ENCODE measurements around the gene NDUFS4.
"Not testable (repeated sequence)": the region's sequence is repeated elsewhere in the genome, so short reads cannot be mapped to it uniquely, and the experiment has no call there.

The NDUFS4 gene

DNA sequence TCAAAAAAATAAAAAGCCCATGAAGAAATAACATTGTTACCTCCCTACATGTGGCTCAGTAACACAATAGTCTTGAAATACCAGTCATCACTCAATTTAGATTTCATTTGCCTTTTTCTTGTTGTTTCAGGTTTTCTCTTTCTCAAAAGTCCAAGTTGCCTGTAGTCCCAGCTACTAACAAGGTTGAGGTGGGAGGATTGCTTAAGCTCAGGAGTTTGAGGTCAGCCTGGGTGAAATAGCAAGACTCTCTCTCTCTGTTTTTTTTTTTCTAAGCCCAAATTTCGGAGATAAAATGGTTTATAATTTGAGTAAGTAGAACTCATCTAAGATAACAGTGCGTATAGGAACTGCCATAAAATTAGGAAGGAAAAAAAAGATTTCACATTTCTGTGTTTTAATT is 17.5 kb upstream of the NDUFS4 start:
- DNase-seq (ENCODE audit: low read depth, low spot score) = no peak
- no peak overlapping the region for H3K4me3 ChIP-seq (ENCODE audit: low read depth, low read length)
- TF ChIP-seq, protein P1, sequence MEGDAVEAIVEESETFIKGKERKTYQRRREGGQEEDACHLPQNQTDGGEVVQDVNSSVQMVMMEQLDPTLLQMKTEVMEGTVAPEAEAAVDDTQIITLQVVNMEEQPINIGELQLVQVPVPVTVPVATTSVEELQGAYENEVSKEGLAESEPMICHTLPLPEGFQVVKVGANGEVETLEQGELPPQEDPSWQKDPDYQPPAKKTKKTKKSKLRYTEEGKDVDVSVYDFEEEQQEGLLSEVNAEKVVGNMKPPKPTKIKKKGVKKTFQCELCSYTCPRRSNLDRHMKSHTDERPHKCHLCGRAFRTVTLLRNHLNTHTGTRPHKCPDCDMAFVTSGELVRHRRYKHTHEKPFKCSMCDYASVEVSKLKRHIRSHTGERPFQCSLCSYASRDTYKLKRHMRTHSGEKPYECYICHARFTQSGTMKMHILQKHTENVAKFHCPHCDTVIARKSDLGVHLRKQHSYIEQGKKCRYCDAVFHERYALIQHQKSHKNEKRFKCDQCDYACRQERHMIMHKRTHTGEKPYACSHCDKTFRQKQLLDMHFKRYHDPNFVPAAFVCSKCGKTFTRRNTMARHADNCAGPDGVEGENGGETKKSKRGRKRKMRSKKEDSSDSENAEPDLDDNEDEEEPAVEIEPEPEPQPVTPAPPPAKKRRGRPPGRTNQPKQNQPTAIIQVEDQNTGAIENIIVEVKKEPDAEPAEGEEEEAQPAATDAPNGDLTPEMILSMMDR (IDR thresholded peaks at IDR 0.05; ENCODE audit: insufficient read depth, low read length, missing control alignments) = no peak
- CTCF ChIA-PET = no interaction called here
- POLR2A ChIA-PET = no interaction called here

DNA sequence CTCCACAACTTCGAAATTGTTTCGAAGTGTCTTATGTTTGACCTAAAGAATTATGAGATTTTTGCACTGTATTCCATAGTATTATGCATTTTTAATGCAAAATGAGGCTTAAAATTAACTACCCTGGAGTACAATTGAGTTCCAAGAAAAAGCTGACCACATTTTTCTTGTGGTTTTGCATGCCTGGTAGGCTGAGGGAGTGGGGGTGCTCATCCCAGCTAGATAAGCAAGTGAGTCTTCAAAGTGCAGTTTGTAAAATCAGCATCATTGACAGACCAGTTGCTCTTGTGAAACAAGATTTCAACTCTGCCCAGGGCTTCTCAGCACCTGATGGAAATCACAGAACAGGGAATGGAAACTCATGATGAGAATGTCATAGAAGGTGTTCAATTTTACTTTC is 17.0 kb upstream of the NDUFS4 start:
- TF ChIP-seq, protein P1 (IDR thresholded peaks at IDR 0.05; ENCODE audit: insufficient read depth, low read length, missing control alignments) = no peak
- ChIA-PET CTCF (no interaction called here), POLR2A (no interaction called here)
- no peak overlapping the region for H3K4me3 ChIP-seq (ENCODE audit: low read depth, low read length)
- peak; percentile 40 for DNase-seq (ENCODE audit: low read depth, low spot score)

DNA sequence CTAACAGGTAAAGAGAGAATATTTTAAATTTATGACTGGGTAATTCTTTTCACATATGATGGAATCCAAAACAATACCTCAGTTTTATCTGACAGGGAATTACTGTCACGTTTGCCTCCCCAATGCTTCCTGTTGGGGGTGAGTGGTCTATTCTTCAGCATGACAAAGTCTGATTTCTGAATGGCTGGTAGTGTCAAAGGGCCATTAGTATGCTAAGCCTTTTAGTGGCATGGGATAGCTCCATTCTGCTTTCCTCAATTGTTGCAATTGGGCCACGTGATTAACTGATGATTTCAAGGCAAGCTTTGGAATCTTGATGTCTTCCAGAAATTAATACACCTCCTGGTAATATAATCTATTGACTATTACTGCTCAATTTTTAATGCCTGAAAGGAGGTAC is 14.7 kb upstream of the NDUFS4 start:
- TF ChIP-seq, protein P1 (IDR thresholded peaks at IDR 0.05; ENCODE audit: insufficient read depth, low read length, missing control alignments) = no peak
- POLR2A ChIA-PET = no interaction called here
- no peak for DNase-seq (ENCODE audit: low read depth, low spot score)
- CTCF ChIA-PET = no interaction called here
- no peak overlapping the region for H3K4me3 ChIP-seq (ENCODE audit: low read depth, low read length)

DNA sequence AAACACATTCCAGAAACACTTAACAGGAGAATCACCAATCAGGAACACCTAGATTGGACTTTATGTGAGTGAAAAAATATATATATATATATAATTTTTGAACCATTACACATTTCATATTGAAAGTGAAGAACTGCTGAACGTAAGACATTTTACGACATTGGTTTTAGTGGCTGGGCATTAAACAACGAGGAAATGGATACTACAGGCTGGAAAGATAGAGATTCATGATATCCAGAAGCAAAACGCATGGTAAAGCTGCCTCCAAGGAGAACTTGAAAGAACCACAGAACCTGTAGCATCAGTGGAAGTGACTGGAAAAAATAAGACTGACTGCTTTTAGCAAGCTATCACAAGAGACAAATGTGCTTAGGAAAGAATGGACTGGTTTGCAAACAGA is 13.2 kb upstream of the NDUFS4 start:
- TF ChIP-seq, protein P1 (IDR thresholded peaks at IDR 0.05; ENCODE audit: insufficient read depth, low read length, missing control alignments) = no peak
- ChIA-PET CTCF (interaction anchor here (1.7 kb wide), 1 partner anchor 682 kb away, joined by 4 read pairs; no protein-coding TSS in a partner anchor), POLR2A (no interaction called here)
- H3K4me3 ChIP-seq (ENCODE audit: low read depth, low read length) = no peak overlapping the region
- DNase-seq (ENCODE audit: low read depth, low spot score) = no peak

DNA sequence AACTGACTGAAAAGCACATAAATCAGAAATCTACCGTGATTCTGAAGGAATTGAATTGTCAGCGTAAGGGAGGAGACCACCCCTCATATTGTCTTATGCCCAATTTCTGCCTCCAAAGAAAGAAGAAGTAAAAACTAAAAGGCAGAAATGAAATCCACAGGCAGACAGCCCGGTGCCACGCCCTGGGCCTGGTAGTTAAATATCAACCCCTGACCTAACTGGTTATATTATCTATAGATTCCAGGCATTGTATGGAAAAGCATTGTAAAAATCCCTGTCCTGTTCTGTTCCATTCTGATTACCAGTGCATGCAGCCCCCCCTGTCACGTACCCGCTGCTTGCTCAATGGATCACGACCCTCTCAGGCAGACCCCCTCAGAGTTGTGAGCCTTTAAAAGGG is 11.9 kb upstream of the NDUFS4 start:
- CTCF ChIA-PET = not testable (repeated sequence)

DNA sequence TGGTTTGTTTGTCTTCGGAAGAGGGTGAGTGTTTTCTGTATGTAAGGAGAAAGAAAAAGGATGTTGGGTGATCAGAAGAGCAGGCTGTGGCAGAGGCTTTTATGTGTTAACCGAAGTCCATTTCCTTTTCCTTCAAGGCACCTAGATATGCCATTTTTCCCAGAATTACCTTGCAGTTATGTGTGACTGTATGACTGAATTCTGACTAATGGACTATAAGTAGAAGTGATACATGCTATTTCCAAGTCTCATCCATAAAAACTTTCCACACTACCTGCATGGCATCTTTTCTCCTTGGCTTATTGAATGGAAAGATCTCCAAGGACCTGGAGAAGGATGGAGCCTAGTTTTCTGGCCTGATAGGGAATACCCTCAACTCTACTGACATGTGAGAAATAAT is 10.6 kb upstream of the NDUFS4 start:
- CTCF ChIA-PET = no interaction called here
- TF ChIP-seq, protein P1 (IDR thresholded peaks at IDR 0.05; ENCODE audit: insufficient read depth, low read length, missing control alignments) = no peak
- POLR2A ChIA-PET = no interaction called here
- no peak for DNase-seq (ENCODE audit: low read depth, low spot score)
- H3K4me3 ChIP-seq (ENCODE audit: low read depth, low read length) = no peak overlapping the region

More for the DNA sequence above, 11.9 kb upstream of the NDUFS4 start:
- H3K4me3 ChIP-seq (ENCODE audit: low read depth, low read length); POLR2A ChIA-PET; DNase-seq (ENCODE audit: low read depth, low spot score): not testable (repeated sequence)

DNA sequence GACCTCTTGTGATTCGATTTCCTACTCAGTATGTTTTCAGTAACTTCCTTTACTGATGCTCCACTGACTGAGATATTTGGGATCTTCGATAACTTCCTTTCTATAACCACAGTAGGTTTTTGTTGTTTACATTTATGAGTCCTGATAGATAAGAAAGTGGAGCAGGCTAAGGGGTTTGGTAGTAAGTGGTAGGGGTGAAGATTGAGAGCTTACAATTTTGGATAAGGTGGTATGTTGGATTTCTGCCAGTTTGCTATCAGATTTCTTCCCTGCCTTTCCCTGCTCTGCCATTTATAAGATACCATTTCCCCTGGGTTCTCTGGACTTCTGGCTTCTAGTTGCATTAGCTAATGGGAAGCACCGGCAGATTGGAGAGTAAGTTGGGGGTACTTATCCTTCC is 7.9 kb upstream of the NDUFS4 start:
- POLR2A ChIA-PET = no interaction called here
- H3K4me3 ChIP-seq (ENCODE audit: low read depth, low read length) = no peak overlapping the region
- no peak for DNase-seq (ENCODE audit: low read depth, low spot score)
- CTCF ChIA-PET = no interaction called here
- TF ChIP-seq, protein P1 (IDR thresholded peaks at IDR 0.05; ENCODE audit: insufficient read depth, low read length, missing control alignments) = no peak

Data from AG04449 (cell line).